ENCODE results near the gene NUTM2G. TPM values are rescaled to one million over a fixed set of nuclear protein-coding genes. Genes with fewer than 3 reads are reported as not detected.
"Not testable (repeated sequence)": the region's sequence is repeated elsewhere in the genome, so short reads cannot be mapped to it uniquely, and the experiment has no call there.

NUTM2G gene
- total RNA-seq, 1 experiment from 2014 or later = not detected

DNA sequence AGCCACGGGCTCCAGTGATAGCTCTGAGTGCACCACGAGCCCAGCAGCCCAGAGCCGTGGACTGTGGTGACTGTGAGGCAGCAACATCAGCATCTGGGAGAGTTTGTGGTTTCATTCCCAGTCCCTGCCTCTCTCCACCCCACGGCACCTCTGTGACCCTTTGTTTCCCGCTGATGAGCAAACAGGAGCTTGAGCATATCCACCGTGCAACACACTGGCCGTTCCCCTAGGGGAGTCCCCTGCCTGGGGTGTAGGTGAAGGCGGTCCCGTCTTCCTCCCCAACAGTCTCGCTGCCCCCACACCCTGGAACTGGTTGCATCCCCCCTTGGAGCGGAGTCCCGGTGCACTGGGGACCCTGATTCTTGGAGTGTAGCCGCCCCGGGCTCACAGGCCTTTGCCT is 5.5 kb downstream of the NUTM2G start:
- H3K9me3 ChIP-seq (replicated peaks); H3K27ac ChIP-seq; H3K4me1 ChIP-seq (replicated peaks); DNase-seq (ENCODE audit: low read depth in 1 of 2, low spot score in 2 of 2); H3K27me3 ChIP-seq (replicated peaks); H3K36me3 ChIP-seq; H3K4me3 ChIP-seq: not testable (repeated sequence)

DNA sequence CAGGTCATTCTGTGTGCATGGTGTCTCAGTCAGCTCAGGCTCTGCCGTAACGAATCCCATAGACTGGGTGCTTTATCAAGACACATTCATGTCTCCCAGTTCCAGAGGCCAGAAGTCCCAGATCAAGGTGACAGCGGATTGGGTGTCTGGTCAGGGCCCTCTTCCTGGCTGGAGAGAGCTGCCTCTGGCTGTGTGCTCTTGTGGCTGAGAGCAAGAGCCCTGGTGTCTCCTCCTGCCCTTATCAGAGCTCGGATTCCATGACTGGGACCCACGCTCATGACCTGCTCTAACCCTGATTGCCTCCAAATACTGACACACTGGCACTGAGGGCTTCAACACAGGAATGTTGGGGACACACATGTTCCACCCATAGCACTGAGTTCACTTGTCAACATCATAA is 6.1 kb downstream of the NUTM2G start:
- H3K9me3 ChIP-seq (replicated peaks); DNase-seq (ENCODE audit: low read depth in 1 of 2, low spot score in 2 of 2); H3K27me3 ChIP-seq (replicated peaks); H3K4me1 ChIP-seq (replicated peaks); H3K36me3 ChIP-seq; H3K4me3 ChIP-seq; H3K27ac ChIP-seq: not testable (repeated sequence)

DNA sequence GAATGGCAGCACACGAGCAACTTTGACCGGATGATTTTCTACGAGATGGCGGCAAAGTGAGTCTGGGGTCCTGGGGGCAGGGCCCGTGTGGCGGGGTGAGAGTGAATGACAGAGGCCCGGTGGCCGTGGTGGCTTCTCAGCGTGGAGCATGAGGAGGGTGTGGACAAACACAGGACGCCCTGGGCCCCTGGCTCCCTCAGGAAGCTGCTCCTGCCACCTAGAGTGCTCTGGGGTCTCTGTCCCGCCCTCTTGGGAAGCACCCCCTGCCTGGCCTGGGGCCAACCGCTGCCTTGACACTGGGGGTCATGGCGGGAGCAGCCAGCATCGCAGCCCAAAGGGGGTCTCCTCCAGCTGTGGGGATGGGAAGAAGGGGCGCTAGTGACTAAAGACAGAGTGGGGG is 6.8 kb downstream of the NUTM2G start:
- H3K9me3 ChIP-seq (replicated peaks); DNase-seq (ENCODE audit: low read depth in 1 of 2, low spot score in 2 of 2); H3K4me3 ChIP-seq; H3K4me1 ChIP-seq (replicated peaks); H3K27me3 ChIP-seq (replicated peaks); H3K27ac ChIP-seq; H3K36me3 ChIP-seq: not testable (repeated sequence)

DNA sequence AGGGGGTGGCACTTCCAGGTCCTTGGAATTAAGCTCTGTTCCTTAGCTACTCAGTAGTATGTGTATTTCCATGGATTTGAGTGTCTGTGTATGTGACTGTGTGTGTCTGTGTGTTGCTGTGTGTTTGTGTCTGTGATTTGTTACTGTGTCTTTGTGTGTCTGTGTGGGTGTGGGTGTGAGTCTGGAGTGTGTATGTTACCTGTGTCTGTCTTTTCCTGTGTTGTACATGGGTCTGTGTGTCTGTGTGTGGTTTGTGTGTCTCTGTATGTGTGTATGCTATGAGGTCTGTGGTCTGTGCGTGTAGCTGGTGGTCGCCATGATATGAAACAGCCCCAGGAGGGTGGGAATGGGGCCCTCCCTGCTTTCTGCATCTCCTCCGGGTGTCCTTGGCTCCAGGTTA is 8.8 kb downstream of the NUTM2G start:
- H3K4me1 ChIP-seq (replicated peaks); DNase-seq (ENCODE audit: low read depth in 1 of 2, low spot score in 2 of 2); H3K27me3 ChIP-seq (replicated peaks); H3K9me3 ChIP-seq (replicated peaks); H3K36me3 ChIP-seq; H3K27ac ChIP-seq; H3K4me3 ChIP-seq: not testable (repeated sequence)

DNA sequence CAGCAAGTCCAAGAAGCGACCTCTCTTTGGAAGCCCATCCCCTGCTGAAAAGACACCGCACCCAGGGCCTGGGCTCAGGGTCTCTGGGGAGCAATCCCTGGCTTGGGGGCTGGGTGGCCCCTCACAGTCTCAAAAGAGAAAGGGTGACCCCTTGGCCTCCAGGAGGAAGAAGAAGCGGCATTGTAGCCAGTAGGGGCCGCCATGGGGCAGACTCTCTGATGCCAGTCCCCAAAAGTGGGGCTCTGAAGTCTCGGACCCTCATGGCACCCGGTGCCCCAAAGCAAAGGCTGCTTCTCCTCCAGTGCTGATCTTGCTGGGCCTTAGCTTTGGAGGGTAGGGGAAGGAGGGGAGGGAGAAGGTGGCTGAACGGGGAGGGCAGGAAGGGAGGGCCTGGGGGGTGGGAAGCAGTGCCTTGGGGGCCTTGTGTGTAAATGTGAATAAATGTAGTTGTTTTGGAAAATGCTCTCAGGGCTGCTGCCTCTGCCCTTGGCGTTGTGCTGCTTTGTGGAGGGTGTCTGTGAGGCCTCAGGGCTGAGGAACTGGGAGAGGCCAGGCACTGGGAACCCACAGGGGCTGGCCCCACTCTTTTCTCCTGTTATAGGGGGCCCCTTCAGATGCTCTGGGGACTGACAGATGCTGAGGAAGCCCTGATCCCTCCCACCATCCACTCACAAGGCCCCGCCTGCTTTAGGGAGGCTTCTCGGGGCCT is 10.5 kb downstream of the NUTM2G start:
- not testable (repeated sequence) for H3K4me3 ChIP-seq; H3K27ac ChIP-seq; H3K9me3 ChIP-seq (replicated peaks); H3K36me3 ChIP-seq; H3K4me1 ChIP-seq (replicated peaks); DNase-seq (ENCODE audit: low read depth in 1 of 2, low spot score in 2 of 2); H3K27me3 ChIP-seq (replicated peaks)

DNA sequence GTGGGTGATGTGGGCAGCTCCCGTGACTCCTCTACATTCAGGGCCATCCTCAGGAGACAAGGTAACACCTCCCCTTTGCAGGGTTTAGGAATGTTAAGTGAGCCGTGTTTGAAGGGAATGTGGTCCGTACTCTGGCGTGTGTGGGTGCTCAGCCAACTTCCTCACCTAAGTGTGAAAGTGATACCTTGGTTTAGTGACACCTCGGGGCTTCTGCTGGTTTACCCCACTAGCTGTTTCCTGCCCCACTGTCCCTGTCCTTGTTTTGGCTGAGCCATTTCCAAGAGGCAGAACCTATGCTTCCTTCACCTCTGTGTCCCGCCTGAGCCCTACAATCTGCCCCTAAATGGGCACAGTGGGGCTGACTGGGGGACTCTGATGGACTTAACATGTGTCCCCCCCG is 12.3 kb downstream of the NUTM2G start:
- not testable (repeated sequence) for H3K9me3 ChIP-seq (replicated peaks); H3K27me3 ChIP-seq (replicated peaks); H3K27ac ChIP-seq; H3K4me3 ChIP-seq; H3K36me3 ChIP-seq; DNase-seq (ENCODE audit: low read depth in 1 of 2, low spot score in 2 of 2); H3K4me1 ChIP-seq (replicated peaks)

DNA sequence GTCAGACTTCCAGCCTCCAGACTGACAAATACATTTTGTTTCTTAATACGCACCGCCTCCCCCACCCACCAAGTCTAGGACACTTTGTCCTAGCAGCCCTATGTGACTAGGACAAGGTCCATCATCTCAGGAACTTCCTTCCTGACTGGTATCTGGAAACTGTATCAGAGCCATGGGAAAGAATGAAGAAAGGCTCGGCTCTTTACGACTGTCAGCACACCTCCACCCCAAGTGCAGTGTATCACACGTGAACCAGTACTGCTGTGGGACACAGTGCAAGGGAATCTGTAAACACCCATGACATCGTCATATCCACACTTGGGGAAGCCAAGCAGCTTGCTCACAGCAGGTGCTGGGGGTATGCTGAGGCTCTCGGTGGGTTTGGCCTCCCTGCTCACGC is 13.0 kb downstream of the NUTM2G start:
- not testable (repeated sequence) for DNase-seq (ENCODE audit: low read depth in 1 of 2, low spot score in 2 of 2); H3K36me3 ChIP-seq; H3K27ac ChIP-seq; H3K4me1 ChIP-seq (replicated peaks); H3K9me3 ChIP-seq (replicated peaks); H3K4me3 ChIP-seq; H3K27me3 ChIP-seq (replicated peaks)

DNA sequence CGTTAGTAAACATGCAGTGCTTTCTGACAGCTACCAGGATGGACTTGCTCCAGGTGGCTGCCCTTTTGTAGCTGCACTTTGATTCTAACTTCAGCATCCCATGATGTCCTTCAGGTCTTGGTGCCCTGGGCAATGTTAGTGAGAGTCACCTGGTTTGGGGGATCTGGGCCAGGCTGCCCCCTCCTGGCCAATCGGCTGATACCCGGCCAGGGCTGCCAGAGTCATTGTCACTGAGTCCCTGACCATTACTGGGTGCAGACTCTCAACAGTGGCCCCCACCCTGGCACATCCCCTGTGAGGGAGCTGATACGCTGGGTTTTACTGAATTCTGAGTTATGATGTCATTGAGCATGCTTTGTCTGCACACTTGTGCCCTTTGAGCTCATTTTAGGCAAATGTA is 13.5 kb downstream of the NUTM2G start:
- not testable (repeated sequence) for H3K4me1 ChIP-seq (replicated peaks); H3K9me3 ChIP-seq (replicated peaks); H3K36me3 ChIP-seq; H3K4me3 ChIP-seq; DNase-seq (ENCODE audit: low read depth in 1 of 2, low spot score in 2 of 2); H3K27ac ChIP-seq; H3K27me3 ChIP-seq (replicated peaks)

DNA sequence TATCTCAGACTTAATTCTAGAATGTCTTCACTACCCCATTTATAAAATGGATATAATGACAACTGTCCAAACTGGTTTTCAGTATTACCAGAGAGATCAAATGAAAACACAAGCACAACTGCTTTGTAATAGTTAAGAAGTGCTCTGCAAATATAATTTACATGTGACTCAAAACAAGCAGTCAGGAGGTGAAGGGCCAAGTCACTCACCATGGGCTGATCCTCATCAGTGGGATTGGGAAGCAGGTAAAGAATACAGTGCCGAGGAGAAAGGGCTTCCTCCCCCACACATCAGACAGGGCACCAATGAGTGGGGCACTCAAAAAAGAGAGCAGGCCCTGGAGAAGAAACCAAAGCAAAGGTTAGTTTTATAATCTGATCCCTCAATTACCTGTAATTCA is 20.7 kb downstream of the NUTM2G start:
- H3K4me1 ChIP-seq (replicated peaks); H3K4me3 ChIP-seq; DNase-seq (ENCODE audit: low read depth in 1 of 2, low spot score in 2 of 2); H3K9me3 ChIP-seq (replicated peaks); H3K36me3 ChIP-seq; H3K27ac ChIP-seq; H3K27me3 ChIP-seq (replicated peaks): not testable (repeated sequence)

DNA sequence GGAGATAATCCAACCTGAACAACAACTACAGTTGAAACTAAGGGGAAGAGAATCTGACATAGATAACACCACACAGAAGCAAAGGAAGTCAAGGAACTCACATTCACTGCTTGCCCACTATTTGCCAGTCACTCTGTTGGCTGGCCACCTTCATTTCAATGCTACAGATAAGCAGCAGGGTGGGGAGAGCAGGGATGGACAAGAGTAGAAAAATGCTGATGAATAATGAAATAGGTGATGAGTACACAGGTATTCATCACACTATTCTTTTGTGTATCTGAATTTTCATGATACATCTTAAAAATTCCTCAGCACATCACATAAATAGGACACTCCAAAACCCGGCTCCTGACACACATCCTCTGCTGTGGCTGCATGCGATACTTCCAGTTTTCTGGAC is 21.9 kb downstream of the NUTM2G start:
- H3K9me3 ChIP-seq (replicated peaks); H3K27ac ChIP-seq; H3K27me3 ChIP-seq (replicated peaks); DNase-seq (ENCODE audit: low read depth in 1 of 2, low spot score in 2 of 2); H3K4me1 ChIP-seq (replicated peaks); H3K4me3 ChIP-seq; H3K36me3 ChIP-seq: not testable (repeated sequence)

DNA sequence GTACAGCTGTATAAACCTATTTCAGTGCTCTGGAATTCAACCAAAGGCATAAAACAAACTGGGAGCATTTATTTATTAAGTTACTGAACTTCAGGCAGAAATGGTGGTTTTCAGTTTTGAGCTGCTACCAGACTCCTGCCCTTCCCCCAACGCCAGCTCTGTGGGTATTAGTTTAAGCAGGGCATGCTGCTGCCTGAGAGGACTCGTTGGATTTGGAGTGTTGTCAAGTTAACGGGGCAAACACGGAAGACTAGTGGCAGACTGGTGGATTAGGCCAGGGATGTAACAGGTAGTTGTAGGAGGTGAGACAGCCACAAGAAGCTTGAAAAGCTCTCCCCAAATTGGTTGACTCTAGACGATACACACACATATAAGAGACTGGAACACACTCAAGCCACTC is 38.9 kb downstream of the NUTM2G start:
- not testable (repeated sequence) for H3K9me3 ChIP-seq (replicated peaks); H3K36me3 ChIP-seq; DNase-seq (ENCODE audit: low read depth in 1 of 2, low spot score in 2 of 2); H3K27me3 ChIP-seq (replicated peaks); H3K27ac ChIP-seq; H3K4me3 ChIP-seq; H3K4me1 ChIP-seq (replicated peaks)

DNA sequence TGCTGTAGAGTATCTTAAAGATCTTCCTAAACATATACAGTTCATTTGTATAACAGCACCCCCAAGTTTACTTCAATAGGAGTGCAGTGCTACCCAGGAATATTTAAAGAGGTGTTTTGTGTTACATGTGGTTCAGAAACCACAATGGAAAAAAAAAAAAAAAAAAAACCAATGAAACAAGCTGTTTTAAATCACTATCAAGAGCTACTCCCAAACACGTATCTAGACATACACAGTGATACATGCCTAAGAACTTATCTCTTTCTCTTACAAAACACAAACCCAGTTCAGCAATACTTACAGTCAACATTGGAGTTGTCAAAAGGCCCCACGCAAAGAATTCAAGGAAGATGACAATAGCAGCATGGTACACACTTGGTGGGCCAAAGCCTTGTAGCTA is 43.9 kb downstream of the NUTM2G start:
- H3K4me3 ChIP-seq; H3K9me3 ChIP-seq (replicated peaks); H3K4me1 ChIP-seq (replicated peaks); DNase-seq (ENCODE audit: low read depth in 1 of 2, low spot score in 2 of 2); H3K27me3 ChIP-seq (replicated peaks); H3K36me3 ChIP-seq; H3K27ac ChIP-seq: not testable (repeated sequence)

DNA sequence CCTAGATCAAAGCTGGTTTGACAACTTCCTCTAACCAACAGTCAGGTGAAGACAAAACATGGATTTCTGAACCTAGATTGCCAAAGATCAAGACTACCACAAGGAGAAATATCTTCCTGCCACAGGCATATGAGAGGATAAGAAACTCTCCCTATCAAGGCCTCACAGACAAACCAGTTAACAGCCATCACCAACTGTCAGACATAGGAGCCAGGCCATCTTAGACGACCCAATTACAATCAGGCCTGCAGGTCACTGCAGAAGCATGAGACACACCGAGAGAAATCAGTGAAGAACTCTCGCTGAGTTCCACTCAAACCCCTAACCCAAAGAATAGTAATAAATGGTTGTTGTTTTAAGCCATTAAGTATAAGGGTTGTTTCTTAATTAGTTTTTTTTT is 45.4 kb downstream of the NUTM2G start:
- not testable (repeated sequence) for H3K4me1 ChIP-seq (replicated peaks); H3K27ac ChIP-seq; H3K27me3 ChIP-seq (replicated peaks); H3K9me3 ChIP-seq (replicated peaks); DNase-seq (ENCODE audit: low read depth in 1 of 2, low spot score in 2 of 2); H3K36me3 ChIP-seq; H3K4me3 ChIP-seq

DNA sequence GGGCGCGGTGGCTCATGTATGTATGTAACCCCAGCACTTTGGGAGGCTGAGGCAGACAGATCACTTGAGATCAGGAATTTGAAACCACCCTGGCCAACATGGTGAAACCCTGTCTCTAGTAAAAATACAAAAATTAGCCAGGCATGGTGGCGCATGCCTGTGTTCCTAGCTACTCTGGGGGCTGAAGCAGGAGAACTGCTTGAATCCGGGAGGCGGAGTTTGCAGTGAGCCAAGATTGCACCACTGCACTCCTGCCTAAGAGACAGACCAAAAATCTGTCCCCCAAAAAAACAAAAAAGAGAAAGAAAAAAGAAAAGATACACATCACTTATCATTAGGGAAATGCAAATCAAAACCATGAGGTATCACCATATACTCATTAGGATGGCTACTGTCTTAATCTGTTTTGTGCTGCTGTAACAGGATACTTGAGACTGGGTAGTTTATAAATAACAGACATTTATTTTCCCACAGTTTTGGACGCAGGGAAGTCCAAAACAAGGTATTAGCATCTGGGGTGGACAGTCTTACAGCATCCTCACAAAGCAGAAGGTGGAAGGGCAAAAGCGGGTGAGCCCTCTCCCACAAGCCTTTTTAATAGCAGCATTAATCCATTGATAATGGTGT is 55.0 kb downstream of the NUTM2G start:
- H3K9me3 ChIP-seq (replicated peaks); H3K27me3 ChIP-seq (replicated peaks); H3K4me1 ChIP-seq (replicated peaks); H3K27ac ChIP-seq; H3K4me3 ChIP-seq; DNase-seq (ENCODE audit: low read depth in 1 of 2, low spot score in 2 of 2); H3K36me3 ChIP-seq: not testable (repeated sequence)

DNA sequence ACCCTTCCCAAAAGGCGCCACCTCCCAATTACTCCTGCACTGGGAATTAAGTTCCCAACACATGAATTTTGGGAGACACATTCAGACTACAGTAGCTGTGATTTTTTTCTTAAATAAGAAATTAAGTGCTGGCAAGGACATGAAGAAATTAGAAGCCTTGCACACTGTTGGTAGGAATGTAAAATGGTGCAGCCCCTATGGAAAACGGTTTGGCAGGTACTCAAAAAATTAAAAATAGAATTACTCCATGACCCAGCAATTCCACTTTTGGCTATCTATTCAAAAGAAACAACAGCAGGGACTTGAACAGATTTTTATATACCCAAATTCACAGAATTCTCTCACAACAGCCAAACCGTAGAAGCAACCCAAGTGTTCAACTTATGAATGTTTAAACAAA is 55.5 kb downstream of the NUTM2G start:
- not testable (repeated sequence) for H3K27me3 ChIP-seq (replicated peaks); H3K4me3 ChIP-seq; DNase-seq (ENCODE audit: low read depth in 1 of 2, low spot score in 2 of 2); H3K4me1 ChIP-seq (replicated peaks); H3K27ac ChIP-seq; H3K36me3 ChIP-seq; H3K9me3 ChIP-seq (replicated peaks)

All from SJSA1 (cell line).